GM19463 (cell line): Measurements from ENCODE around the gene REM2.
A peak's percentile ranks its signal among the peaks of the same experiment; 100 is the strongest.
"Not testable (repeated sequence)": the region's sequence is repeated elsewhere in the genome, so short reads cannot be mapped to it uniquely, and the experiment has no call there.

Experiments used
- ATAC-seq: cut with Tn5 transposase; IDR thresholded peaks from one replicate; pipeline ENCODE4 v1.9.1; 2021; ENCODE audit warnings: mild to moderate bottlenecking, moderate library complexity; ENCODE audit not compliant: unreplicated experiment

The REM2 gene

DNA sequence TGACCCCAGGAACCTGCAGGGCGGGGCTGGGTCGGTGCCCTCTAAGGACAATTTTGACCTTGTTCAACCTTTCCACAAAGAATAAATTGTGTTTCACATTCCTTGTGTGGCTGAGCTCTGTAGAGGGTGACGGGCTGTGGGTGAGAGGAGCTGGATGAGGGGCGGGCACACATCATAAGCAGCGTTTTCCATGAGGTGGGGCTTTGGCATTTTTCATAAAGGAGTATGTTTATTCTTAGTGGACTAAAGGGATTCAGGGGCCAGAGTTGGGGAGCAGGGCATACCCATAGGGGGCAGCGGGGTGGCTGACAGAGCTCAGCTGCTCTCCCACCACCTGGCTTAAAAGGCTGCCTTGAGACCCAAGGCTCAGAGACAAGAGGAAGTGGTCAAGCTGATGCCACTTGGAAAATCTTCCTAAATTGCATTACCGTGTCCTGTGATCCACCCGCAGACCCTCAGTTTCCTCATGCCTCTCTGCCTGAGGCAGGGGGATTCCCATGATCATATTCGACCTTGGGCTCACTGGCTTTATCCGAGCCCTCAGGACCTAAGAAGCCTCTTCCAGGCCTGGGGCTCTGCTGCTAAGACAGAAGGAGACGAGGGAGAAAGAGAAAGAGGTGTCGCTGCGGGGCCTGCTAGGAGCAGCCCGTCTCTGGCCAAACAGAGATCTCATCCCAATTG, 35.2 kb upstream of the REM2 start:
- ATAC-seq: no peak

DNA sequence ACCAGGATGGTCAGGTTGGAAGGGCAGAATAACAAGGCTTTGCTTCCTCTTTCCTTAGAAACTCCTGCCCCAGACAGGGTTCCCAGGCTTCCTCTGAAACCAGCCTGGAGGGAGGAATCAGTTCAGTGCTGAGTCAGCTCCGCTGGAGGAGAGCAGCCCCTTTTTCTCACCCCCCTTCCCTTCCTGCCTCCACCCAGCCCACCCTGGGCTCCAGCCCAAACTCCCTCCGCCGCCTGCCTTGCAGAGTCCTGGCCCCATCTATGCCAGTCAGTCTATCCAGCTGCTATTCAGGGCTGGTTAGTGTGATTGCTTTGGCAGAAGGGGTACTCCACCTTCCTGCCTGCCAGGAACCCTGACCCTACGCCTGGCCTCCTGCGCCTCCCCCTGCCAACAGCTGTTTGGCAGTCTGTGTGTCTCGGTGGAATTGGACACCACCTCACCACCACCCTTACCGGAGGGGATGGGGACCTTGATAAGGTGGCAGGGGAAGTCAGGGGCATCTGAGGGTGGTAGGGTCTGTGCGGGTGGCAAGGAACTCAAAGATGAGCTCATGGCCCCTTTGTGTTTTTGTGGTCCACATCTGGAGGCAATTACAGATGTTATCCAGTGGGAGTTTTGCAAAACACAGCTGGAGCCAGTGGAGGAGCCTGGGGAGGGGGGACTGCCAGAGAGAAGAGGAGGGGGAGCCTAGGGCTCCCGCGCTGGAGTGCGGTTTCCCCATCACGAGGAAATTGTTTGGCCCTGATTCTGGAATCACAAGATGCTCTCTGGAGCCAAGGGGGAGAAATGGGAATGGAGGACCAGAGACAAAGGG, 34.5 kb upstream of the REM2 start:
- no peak for ATAC-seq

DNA sequence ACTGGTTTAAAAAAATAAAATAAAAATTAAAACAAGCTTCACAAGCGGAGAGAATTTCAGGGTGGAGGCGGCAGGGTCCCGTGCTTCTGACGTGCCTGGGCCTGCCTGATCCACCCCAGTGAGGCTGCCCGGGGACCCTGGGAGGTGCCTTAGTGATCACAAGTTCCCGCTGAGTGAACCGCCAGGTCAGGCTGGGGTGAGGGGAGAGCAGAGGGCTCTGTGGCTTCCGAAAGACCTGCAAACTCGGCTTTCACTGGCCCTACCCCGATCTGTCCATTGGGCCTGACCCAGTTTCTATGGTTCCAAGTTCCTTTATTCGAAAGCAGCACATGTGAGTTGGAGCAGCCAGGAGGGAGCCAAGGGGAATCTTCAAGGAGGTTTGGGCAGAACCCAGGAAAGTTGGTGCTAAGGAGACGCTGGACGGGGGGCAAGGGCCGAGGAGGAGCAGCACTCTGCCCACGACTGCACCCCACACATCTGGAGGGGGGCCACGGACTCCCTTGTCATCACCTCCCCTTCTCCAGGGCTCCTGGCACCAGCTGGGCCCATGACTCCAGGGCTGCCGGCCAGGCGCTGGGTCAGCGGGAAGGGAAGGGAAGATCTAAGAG, 33.7 kb upstream of the REM2 start:
- no peak for ATAC-seq

DNA sequence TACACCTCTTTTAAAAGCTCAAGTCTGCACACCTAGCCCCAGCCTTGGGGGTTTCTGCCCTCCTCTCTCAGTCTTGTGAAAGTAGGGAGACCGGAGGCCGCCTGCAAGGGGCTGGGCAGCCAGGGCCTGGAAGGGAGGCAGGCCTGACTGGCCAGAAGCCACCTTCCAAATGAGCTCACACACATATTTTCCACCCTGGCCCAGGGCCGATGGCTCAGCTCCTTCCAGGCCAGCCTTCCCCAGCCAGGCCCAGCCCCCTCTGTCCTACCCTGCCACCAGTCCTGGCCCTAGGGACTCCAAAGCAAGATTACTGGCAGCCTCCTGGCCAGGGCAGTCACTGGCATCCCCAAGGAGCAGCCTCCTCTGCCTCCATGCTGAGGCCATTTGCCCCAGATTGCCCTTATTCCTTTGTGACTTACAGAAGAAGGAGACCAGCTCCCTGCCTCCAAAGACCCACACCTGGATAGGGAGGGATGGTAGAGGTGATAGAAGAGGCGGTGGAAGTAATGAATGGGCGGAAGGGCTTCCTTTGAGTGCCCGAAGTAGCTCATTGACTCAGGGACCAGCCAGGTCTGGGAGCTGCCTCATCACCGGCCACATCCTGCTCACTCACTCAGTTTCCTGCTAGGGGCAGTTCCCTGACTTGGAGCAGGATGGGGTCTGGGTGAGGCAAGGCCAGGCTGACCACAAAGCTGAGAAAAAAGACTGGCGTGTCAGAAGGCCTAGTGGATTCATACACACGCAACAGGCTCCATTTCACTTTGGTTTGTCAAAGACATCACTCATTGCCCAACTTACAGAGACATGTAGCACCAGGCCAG, 31.9 kb upstream of the REM2 start:
- no peak for ATAC-seq

DNA sequence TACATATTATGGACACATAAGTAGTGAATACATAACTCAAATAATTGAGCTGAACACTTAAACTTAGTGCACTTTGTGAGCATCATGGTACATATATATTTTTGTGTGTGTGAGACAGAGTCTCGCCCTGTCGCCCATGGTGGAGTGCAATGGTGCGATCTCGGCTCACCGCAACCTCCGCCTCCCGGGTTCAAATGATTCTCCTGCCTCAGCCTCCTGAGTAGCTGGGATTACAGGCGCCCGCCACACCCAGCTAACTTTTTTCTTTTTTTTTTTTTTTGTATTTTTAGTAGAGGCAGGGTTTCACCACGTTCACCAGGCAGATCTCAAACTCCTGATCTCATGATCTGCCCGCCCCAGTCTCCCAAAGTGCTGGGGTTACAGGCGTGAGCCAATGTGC, 30.8 kb upstream of the REM2 start:
- ATAC-seq: not testable (repeated sequence)

DNA sequence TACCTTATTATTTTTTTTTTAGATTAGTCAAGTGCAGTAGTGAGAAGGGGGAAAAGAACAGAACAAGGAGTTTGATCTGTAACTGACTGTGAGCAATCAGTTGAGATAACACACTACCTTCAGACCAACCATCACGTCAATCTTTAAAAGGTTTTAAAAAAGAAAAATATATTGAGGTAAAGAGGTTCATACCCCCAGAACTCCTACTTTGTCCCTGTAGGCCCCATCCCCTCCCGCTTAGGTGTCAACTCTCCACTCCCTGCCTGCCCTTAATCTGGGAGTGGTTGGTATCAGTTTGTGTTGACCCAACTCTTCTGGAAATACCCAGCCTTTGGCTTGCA, 30.5 kb upstream of the REM2 start:
- ATAC-seq: no peak

DNA sequence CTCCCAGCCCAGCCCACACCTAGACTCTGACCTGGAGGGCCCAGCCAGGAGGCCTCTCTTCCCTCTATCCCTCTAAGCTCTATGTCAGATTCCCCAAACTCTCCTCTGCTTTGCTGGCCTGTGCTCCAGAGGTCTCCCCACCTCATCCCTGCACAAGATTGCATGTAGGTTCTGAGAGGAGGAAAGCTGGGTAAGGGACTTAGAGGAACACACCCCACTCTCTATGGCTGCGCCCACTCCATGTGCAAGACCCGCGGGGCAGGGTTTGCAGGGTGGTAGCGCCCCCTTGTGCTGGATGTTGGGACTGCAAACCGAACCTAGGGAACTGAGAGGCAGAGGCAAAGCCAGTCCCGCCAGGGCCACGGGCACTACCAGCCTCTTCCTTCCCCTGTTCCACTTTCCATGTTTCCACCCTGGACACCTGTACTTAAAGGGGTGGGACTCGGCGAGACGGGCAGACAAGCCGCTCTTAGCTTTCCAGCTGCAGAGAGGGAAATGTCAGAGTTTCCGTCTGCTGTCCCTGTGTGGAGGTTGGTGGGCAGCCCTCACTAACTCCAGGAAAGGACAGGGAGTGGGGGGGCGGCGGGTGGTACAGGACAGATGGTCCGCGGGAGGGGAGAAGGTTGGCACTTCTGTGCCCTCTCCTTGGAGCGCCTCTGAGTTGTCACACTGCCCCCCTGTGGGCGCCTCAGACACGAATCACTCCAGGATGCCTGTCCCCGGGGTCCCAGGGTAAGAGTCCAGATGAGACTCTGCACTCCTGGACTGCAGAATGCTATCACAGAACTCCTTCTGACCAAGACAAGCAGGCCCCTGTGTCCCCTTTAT, 29.9 kb upstream of the REM2 start:
- peak; percentile 72 for ATAC-seq

DNA sequence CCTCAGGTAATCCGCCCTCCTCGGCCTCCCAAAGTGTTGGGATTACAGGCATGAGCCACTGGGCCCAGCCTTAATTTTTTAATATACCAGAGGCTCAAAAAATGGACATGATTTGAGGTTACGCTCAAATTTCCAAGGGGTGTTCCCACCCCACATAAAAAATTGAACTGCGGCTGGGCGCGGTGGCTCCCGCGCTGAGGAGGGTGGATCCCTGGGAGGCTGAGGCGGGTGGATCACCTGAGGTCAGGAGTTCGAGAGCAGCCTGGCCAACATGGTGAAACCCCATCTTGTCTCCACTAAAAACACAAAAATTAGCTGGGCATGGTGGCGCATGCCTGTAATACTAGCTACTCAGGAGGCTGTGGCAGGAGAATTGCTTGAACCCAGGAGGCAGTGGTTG, 28.7 kb upstream of the REM2 start:
- ATAC-seq: not testable (repeated sequence)

DNA sequence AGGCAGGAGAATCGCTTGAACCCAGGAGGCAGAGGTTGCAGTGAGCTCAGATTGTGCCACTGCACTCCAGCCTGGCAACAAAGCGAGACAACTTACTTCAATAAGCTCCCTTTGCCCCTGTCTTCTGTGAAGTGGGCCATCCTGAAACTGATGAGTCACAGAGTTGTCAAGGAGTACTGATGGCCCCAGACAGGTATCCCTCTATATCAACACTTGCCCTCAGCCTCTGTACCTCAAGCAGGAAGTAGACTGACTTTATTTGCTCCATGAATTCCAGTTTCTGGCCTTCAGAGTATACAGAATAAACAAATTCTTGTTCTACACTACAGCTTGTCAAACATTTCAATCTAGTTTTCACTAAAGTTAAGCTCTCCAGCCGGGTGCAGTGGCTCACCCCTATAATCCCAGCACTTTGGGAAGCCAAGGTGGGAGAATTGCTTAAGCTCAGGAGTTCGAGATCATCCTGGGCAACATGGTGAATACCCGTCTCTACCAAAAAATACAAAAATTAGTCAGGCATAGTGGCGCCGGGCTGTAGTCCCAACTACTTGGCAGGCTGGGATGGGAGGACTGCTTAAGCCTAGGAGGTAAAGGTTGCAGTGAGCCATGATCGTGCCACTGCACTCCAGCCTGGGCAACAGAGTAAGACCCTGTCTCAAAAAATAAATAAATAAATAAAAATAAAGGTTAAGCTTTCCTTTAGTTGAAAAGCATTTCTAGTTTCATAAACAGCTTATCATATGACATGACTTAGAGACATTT, 27.9 kb upstream of the REM2 start:
- ATAC-seq: no peak

DNA sequence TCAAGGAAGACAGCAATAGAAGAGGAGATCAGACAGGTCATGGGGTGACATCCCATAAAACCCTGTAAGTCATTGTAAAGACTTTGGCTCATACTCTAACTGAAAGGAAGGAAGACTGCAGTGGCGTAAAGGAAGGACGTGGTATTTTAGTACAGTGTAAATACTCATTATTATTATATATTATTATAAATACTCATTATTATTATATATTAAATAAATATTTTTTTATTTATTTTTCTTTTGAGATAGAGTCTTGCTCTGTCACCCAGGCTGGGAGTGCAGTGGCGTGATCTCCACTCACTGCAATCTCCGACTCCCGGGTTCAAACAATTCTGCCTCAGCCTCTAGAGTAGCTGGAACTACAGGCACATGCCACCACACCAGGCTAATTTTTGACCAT, 26.6 kb upstream of the REM2 start:
- ATAC-seq: no peak

DNA sequence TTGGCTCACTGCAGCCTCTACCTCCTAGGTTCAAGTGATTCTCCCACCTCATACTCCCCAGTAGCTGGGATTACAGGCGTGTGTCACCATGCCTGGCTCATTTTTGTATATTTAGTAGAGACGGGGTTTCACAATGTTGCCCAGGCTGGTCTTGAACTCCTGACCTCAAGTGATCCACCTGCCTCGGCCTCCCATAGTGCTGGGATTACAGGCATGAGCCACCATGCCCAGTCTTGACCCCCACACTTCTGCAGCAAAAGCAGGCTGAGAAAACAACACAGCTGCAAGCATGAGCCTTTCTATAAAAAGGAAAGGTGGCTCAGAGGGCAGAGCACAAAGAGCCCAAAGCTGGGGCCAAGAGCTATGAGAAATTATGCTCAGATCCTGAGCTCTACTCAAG, 22.6 kb upstream of the REM2 start:
- not testable (repeated sequence) for ATAC-seq

DNA sequence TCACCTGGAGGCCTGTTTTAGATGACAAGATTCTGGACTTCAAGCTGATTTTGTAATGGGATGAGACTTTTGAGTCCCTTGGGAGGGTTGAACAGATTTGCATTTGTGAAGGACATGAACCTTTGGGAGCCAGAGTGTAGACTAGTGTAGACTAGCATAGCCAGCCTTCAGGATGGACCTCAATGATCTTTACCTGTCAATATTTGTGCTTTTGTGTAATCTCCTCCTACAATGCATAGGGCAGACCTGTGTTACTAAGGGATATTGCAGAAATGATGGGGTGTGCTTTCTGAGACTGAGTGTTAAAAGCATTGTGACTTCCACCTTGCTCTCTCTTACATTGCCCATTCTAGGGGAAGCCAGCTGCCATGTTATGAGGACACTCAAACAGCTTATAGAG, 21.4 kb upstream of the REM2 start:
- no peak for ATAC-seq

DNA sequence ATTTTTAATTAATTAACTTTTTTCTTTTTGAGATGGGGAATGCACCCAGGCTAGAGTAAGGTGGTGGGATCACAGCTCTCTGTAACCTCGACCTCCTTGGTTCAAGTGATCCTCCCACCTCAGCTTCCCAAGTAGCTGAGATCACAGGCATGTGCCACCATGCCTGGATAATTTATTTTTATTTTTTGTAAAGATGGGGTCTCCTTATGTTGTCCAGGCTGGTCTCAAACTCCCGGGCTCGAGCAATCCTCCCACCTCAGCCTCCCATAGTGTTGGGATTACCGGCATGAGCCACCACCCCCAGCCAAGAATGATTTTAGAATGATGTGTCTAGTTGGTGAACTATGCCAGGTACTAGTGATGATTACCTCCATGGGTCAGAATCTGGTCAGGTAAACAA, 18.0 kb upstream of the REM2 start:
- ATAC-seq: no peak

DNA sequence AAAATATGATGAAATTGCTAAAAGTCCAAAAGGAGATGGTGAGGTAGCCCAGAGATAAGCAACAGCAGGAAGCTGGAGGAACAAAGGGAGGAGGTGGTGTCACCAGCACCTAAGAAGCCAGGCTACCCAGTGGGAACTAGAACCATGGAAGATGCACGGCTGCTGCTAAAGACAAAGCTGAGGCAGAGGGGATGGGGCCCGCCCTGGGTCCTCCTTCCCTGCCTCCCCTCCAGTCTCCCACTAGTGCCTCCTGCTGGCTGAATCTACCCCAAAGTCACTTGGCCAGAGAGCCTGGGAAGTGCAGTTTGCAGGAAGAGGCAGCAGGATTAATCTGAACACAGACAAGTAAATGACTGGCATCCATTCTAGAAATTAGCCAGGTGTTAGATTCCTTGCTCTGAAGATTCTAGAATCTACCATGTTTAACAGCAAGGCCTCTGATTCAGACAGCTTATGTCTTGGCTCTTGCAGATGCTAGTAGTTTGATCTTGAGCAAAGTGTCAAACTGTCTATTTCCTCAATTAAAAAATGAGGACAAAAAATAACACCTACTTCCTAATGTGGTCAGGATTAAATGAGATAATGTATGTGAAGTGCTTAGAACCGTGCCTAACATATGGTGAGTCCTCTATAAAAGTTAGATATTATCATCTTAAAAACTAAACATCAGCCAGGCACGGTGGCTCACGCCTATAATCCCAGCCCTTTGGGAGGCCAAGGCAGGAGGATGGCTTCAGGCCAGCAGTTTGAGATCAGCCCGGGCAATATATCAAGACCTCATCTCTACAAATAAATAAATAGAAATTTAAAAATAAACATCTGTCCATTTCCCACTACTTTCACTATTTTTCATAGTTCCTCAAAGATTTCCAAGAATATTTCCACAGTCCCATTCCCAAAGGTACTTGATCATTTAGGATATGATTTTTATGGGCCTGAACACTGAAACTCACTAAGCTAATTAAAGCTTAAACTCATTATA, 17.3 kb upstream of the REM2 start:
- no peak for ATAC-seq

DNA sequence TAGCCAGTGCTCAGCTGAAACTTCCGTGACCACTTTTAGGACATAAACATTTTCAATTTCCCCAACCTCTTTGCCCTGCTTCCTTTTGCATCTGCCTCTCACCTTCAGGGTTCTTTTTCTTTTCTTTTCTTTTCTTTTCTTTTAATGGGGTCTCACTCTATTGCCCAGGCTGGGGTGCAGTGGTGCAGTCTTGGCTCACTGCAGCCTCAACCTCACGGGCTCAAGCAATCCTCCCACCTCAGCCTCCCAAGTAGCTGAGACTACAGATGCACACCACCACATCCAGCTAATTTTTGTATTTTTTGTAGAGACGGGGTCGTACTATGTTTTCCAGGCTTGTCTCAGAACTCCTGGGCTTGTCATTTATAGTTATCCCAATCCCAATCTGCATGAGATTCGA, 16.1 kb upstream of the REM2 start:
- ATAC-seq: no peak

DNA sequence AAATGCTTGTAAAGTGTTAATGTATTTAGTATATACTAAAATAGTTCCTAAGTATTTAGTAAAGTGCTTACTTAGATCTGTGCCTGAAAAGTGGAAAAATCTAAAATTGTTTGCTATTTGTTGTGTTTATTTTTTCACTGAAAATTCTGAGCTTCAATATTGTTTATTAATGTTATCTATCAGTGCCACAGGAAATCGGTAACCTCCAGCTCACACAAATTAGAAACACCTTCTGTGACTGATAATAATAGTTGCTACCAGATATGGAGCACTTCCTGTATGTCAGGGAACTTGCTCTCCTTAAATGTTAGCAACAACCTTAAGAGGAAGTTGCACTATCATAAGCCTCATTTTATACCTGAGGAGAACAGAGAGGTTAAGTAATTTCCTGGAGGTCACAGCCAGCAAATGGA, 12.2 kb upstream of the REM2 start:
- peak; percentile 26 for ATAC-seq

DNA sequence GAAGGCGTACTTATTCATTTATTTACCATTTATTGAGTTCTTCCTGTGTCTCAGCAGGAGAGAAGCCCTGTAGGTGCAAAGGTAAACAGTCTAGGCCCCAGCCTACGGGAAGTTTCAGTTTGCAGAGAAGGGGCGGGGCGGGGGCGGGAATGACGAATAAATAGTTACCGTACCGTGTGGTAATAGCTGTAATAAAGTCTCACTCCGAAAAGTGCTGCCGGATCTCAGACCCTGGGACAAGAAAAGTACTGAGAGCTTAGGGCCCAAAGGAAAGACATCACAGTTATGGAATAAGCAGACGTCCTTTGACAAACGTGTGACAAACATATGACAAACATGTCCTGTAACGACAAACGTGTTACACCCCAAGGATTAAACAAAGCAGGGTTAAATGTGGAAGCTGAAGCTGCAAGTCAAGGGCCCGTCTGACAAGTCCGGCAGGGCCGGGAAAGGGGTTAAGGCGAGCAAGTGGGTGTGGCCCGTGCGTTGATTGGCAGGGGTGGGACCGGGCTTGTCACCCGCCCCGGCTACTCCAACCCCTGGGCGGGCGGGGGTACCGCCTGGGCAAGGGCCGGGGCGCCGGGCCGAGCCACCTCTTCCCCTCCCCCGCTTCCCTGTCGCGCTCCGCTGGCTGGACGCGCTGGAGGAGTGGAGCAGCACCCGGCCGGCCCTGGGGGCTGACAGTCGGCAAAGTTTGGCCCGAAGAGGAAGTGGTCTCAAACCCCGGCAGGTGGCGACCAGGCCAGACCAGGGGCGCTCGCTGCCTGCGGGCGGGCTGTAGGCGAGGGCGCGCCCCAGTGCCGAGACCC, 11.6 kb upstream of the REM2 start, which contains the start of gene LRP10:
LRP10 (plus strand) TSS at position 517 of the 809 bp plus-strand sequence. CDS start 564 bp downstream, outside the sequence.
- ATAC-seq: peak; percentile 81
